ENCODE measurements around the gene IL1A. TPM values are rescaled to one million over a fixed set of nuclear protein-coding genes. Genes with fewer than 3 reads are reported as not detected.

IL1A gene
- total RNA-seq, 1 donor from 2014 or later = not detected

- peak; percentile 87 for DNase-seq (ENCODE audit: low spot score)
These were observed 56.8 kb downstream of the IL1A start for GRCh38 chr2:112727276-112728028.

GRCh38 chr2:112726487-112727190, 57.7 kb downstream of the IL1A start:
- peak; percentile 96 for DNase-seq (ENCODE audit: low spot score)

- peak; percentile 53 for DNase-seq (ENCODE audit: low spot score)
These were observed 58.5 kb downstream of the IL1A start for GRCh38 chr2:112725545-112726457.

GRCh38 chr2:112724591-112725525, 59.4 kb downstream of the IL1A start:
- peak; percentile 74 for DNase-seq (ENCODE audit: low spot score)

DNA sequence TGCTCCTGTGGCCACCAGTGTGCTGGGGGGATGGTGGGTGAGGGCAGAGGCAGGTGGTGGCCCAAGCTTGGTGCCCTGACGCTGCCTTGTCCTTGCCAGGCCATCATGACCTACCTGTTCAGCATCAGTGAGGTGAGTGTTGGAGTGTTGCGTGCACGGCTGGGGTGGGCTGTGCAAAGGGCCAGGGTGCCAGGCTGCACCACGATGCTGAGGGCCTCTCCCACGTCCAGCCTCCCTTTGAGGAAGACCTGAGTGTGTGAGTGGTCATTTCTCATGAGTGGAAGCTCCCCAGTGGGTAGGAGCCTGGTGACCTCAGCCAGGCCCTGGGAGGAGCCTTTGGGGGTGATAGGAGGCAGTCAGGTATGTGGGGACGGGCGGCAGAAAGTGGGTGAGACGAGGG, 60.3 kb downstream of the IL1A start:
- DNase-seq (ENCODE audit: low spot score) = peak; percentile 78

Other genes with a start within 250 kb of the IL1A start
- 20.3 TPM for gene POLR1B, start 242.0 kb downstream of the IL1A start, total RNA-seq
- gene CHCHD5, start 199.9 kb downstream of the IL1A start, total RNA-seq = 21.0 TPM
- gene SLC20A1, start 138.6 kb downstream of the IL1A start, total RNA-seq = 46.5 TPM
- not detected for gene NT5DC4, start 63.5 kb downstream of the IL1A start, total RNA-seq
- gene CKAP2L, start 19.9 kb downstream of the IL1A start, total RNA-seq = not detected
- 8.2 TPM for gene IL1B, start 52.3 kb upstream of the IL1A start, total RNA-seq
- not detected for gene IL37, start 126.7 kb upstream of the IL1A start, total RNA-seq
- not detected for gene IL36G, start 193.5 kb upstream of the IL1A start, total RNA-seq
- not detected for gene IL36A, start 221.0 kb upstream of the IL1A start, total RNA-seq